Esophagus muscularis mucosa (tissue), 4 donors: ENCODE results near the gene PRR5. TPM values are rescaled to one million over a fixed set of nuclear protein-coding genes. Genes with fewer than 3 reads are reported as not detected.

Source experiments
- DNase-seq: peaks from one replicate; pipeline ENCODE4 v3.0.0-alpha.2; 2017; ENCODE audit errors: extremely low spot score
- H3K27ac ChIP-seq, 4 donors: fragments of 200-600 bp; sonication (generic); replicated peaks in 1 of 4; 1 replicate in 3 of 4; 2 replicates in 1 of 4; pipeline ENCODE4 v1.5.1; 2016 to 2019; ENCODE audit warnings: mild to moderate bottlenecking in 1 of 4
- H3K27me3 ChIP-seq, 4 donors: fragments of 200-600 bp; sonication (generic); one replicate each; pipeline versions ENCODE4 v1.5.1 to v1.6.0; 2016 to 2019
- H3K36me3 ChIP-seq, 4 donors: fragments of 200-600 bp; sonication (generic); one replicate each; pipeline ENCODE4 v1.5.1; 2016 to 2019
- H3K4me1 ChIP-seq, 4 donors: fragments of 200-600 bp; sonication (generic); one replicate each; pipeline ENCODE4 v1.5.1; 2016 to 2019
- H3K4me3 ChIP-seq, 4 donors: fragments of 200-600 bp; sonication (generic); 1 replicate in 2 of 4; 2 replicates in 2 of 4; pipeline ENCODE4 v1.5.1; 2016 to 2019; ENCODE audit warnings: mild to moderate bottlenecking in 4 of 4, moderate library complexity in 1 of 4
- H3K9me3 ChIP-seq, 4 donors: fragments of 200-600 bp; sonication (generic); 1 replicate in 3 of 4; 2 replicates in 1 of 4; pipeline ENCODE4 v1.5.1; 2016 to 2019
- EP300 ChIP-seq: sonication (generic); formaldehyde crosslinking; IDR thresholded peaks from one replicate; pipeline ENCODE4 v1.6.1; 2017; ENCODE audit warnings: antibody characterized with exemption
- POLR2A ChIP-seq: fragments of 450-650 bp; IDR thresholded peaks from one replicate; pipeline ENCODE4 v1.6.1; 2017; ENCODE audit warnings: antibody characterized with exemption, moderate library complexity, mild to moderate bottlenecking, low read depth
- POLR2AphosphoS5 ChIP-seq, 2 donors: sonication (generic); formaldehyde crosslinking; IDR thresholded peaks; one replicate each; pipeline ENCODE4 v1.6.1; 2017; ENCODE audit warnings: antibody characterized with exemption in 2 of 2
- WGBS: methylation state at CpG from one replicate; pipeline ENCODE4 v1.1.5; 2018; 5-methylcytosine and 5-hydroxymethylcytosine counted together
- intact Hi-C: fragments of 100-400 bp; cut with DNase I; formaldehyde crosslinking; loops from one replicate; pipeline ENCODE4 v1.15.1; 2023
- total RNA-seq, 4 donors: library from RNA; depleted of rRNA; stranded (reverse); fragments of >200 nt; gene quantifications; one replicate each; pipeline versions ENCODE4 v1.1.0 to v1.2.1, GENCODE V29; 2016
- TF ChIP-seq, protein P1 (sequence below), 3 experiments: fragments of 200-600 bp in 2 of 3; fragments of 450-650 bp in 1 of 3; sonication (generic) in 2 of 3; IDR thresholded peaks; one replicate each; pipeline ENCODE4 v1.5.1; 2017 to 2019; ENCODE audit warnings: antibody characterized with exemption in 3 of 3, mild to moderate bottlenecking in 2 of 3, moderate library complexity in 1 of 3

Gene PRR5
- total RNA-seq, 4 donors from 2014 or later = 5.6 to 16.6 (median 11.4) TPM

DNA sequence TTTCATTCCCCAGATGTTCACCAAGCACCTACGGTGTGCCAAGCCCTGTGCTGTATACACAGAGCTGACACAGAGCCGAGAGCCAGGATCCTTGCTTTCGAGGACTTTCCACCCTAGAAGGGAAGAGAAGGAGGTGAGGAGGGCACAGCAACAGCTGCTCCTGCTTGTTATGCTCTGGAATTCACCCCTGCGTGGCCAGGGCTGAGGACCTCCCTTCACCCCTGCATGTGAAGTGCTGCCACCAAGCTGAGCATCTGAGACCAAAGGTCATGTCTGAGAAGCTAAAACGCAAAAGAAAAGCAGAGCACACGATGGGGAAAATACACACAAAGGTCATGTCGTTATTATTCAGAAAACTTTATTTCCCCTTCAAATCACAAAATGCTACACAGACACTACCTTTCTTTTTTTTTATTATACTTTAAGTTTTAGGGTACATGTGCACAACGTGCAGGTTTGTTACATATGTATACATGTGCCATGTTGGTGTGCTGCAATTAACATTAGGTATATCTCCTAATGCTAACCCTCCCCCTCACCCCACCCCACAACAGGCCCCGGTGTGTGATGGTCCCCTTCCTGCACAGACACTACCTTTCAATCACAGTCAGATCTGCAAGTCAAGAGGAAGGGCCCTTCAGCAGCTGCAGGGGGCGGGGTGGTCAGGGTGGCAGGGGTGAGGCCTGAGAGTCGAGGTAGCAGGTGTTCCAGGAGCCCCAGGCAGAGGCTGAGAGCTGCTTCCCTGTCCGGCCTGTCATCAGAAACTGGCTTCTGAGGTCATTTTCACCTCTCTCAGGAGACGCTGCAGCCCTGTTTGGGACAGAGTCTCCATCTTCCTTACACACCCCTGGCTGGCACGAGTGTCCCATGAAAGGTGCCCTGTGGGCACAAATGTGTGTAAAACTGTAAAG, 40.1 kb upstream of the PRR5 start:
- 73% methylated on average over 10 of the region's 14 CpGs for WGBS
- H3K4me1 ChIP-seq = peaks cover 25 to 40% (median 32%) of the 10 kb centered on the region in 4 donors
- peak; percentile 77 for DNase-seq
- TF ChIP-seq POLR2AphosphoS5 (IDR thresholded peaks at IDR 0.05) (no peak), POLR2A (no peak), EP300 (no peak)
- intact Hi-C loops = no loop called here
- no peak overlapping the region for H3K27ac ChIP-seq
- H3K4me3 ChIP-seq = no peak overlapping the region
- H3K36me3 ChIP-seq = no peaks in the 10 kb centered on the region
- H3K27me3 ChIP-seq = peaks cover 0 to 25% (median 0%) of the 10 kb centered on the region in 4 donors
- no peaks in the 10 kb centered on the region for H3K9me3 ChIP-seq

DNA sequence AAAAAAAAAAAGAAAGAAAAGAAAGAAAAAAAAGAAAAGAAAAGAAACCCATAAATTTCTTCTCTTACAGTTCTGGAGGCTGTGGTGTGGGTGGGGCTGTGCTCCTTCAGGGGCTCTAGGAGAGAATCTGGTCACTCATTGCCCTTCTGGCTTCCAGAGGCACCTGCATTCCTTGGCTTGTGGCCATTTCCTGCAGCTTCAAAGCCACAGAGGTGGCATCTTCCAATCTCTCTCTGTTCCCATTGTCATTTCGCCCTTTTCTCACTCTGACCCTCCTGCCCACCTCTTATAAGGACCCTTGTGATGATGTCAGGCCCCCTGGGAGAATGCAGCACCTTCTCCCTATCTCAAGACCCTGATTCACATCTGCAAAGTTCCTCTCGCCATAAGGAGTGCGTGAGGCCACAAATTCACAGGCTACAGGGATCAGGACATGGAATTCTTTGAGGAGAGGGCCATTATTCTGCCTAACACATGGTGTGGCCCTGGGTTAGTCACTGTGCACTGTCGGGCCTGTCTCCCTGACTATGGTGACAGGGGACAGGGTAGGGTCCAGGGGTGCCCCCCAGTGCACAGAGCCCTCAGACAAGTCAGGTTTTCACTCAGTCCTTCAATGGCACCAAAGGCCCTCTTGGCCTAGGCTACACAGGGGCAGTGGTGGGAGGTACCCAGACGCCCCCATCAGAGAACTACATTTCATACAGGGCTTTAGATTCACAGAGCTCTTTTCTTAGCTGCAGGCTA, 38.6 kb upstream of the PRR5 start:
- TF ChIP-seq POLR2AphosphoS5 (IDR thresholded peaks at IDR 0.05) = no peak
- intact Hi-C loops = no loop called here
- DNase-seq = peak; percentile 66
- Histone ChIP-seq H3K9me3 (no peaks in the 10 kb centered on the region), H3K36me3 (no peaks in the 10 kb centered on the region), H3K27ac (no peak overlapping the region), H3K4me3 (no peak overlapping the region), H3K4me1 (peaks cover 20 to 42% (median 34%) of the 10 kb centered on the region in 4 donors), H3K27me3 (peaks cover 0 to 31% (median 0%) of the 10 kb centered on the region in 4 donors)
- WGBS = 89% methylated on average over 4 of the region's 5 CpGs

DNA sequence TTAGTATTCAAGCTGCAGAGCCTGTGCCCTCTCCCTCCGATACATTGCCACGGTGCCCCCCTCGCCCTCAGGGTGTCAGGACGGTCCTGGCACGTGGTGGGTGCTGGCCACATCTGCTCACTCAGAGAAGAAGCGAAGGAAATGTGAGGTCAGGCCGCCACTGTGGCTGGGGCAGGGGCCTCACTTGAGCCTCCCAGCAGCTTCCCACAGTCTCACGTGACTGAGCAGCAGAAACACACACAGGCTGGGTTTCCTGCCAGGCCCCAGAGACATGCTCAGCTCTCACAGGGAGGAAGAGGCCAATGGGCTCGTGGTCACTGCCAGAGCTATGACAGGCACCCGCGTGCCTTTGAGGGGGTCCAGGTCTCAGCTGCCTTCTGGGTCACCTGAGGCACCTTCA, 37.9 kb upstream of the PRR5 start:
- Histone ChIP-seq H3K36me3 (no peaks in the 10 kb centered on the region), H3K27ac (peak overlapping the region in 2 of 4 donors; percentile 19 to 25), H3K27me3 (peaks cover 0 to 35% (median 2%) of the 10 kb centered on the region in 4 donors), H3K4me1 (peaks cover 16 to 39% (median 33%) of the 10 kb centered on the region in 4 donors), H3K9me3 (no peaks in the 10 kb centered on the region), H3K4me3 (no peak overlapping the region)
- intact Hi-C loops = no loop called here
- peak; percentile 94 for DNase-seq
- WGBS = 46% methylated on average over 10 of the region's 11 CpGs
- TF ChIP-seq POLR2AphosphoS5 (IDR thresholded peaks at IDR 0.05) (peak in 1 of 2 donors; percentile 44), EP300 (no peak)

DNA sequence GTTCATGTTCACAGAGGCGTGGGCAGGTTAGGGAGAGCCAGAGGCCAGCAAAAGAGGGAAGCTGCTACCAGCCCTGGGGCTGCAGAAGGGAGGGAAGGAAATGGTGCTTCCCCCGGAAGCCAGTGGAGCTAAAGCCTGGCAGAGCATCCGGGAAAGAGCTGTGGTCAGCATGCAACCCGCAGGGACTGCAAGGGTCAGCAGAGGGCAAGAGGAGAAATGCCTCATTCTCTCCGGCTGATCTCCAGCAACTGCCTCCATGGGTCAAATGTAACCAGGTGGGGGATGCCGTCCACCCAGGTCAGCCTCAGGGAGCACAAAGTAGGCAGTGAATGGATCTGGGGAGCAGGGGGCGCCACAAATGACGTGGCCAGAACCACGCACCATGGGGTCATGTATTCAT, 36.9 kb upstream of the PRR5 start:
- Histone ChIP-seq H3K27ac (no peak overlapping the region), H3K9me3 (no peaks in the 10 kb centered on the region), H3K27me3 (peaks cover 0 to 45% (median 8%) of the 10 kb centered on the region in 4 donors), H3K36me3 (no peaks in the 10 kb centered on the region), H3K4me1 (peaks cover 15 to 41% (median 34%) of the 10 kb centered on the region in 4 donors), H3K4me3 (no peak overlapping the region)
- TF ChIP-seq POLR2AphosphoS5 (IDR thresholded peaks at IDR 0.05) (no peak), EP300 (no peak), POLR2A (no peak)
- TF ChIP-seq, protein P1, sequence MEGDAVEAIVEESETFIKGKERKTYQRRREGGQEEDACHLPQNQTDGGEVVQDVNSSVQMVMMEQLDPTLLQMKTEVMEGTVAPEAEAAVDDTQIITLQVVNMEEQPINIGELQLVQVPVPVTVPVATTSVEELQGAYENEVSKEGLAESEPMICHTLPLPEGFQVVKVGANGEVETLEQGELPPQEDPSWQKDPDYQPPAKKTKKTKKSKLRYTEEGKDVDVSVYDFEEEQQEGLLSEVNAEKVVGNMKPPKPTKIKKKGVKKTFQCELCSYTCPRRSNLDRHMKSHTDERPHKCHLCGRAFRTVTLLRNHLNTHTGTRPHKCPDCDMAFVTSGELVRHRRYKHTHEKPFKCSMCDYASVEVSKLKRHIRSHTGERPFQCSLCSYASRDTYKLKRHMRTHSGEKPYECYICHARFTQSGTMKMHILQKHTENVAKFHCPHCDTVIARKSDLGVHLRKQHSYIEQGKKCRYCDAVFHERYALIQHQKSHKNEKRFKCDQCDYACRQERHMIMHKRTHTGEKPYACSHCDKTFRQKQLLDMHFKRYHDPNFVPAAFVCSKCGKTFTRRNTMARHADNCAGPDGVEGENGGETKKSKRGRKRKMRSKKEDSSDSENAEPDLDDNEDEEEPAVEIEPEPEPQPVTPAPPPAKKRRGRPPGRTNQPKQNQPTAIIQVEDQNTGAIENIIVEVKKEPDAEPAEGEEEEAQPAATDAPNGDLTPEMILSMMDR (IDR thresholded peaks at IDR 0.05) = no peak
- intact Hi-C loops = no loop called here
- DNase-seq = no peak
- WGBS = 68% methylated on average over 9 of the region's 9 CpGs

DNA sequence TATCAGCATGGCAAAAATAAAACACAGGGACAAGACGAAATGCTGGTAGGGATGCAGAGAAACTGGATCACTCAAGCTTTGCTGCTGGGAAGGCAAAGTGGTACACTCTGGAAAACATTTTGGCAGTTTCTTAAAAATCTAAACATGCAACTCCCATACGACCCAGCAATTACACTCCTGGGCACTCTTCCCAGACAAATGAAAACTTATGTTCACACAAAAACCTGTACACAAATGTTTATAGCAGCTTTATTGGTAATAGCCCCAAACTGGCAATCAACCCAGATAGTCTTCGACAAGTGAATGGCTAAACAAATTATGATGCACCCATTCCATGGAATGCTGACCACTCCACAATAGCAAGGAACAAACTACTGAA, 35.8 kb upstream of the PRR5 start:
- H3K27me3 ChIP-seq = peaks cover 0 to 47% (median 11%) of the 10 kb centered on the region in 4 donors
- 47% methylated on average over 3 of the region's 3 CpGs for WGBS
- H3K4me3 ChIP-seq = no peak overlapping the region
- no peaks in the 10 kb centered on the region for H3K36me3 ChIP-seq
- H3K9me3 ChIP-seq = no peaks in the 10 kb centered on the region
- H3K4me1 ChIP-seq = peaks cover 15 to 41% (median 34%) of the 10 kb centered on the region in 4 donors
- TF ChIP-seq, protein P1 (IDR thresholded peaks at IDR 0.05) = no peak
- no peak for TF ChIP-seq POLR2AphosphoS5 (IDR thresholded peaks at IDR 0.05)
- no peak for TF ChIP-seq POLR2A
- no peak for TF ChIP-seq EP300
- no peak overlapping the region for H3K27ac ChIP-seq
- intact Hi-C loops = no loop called here
- no peak for DNase-seq

DNA sequence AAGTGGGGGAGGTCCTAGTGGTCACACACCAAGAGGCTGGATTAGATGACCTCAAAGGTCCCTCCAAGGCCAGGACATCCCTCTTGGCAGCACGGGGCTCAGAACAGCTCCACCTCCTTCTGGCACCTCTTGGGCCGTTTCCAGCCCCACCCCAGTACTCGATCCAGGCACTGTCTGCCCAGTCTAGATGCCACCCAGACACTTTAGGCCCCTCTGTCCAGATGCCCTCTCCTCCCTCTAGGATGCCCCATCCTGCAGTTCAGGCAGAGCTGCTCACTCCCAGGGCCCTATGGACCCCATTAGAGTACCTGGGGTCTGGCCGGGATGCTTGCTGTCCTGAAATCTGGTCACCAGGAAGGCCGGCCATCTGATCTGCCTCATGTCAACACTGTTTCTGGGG, 34.7 kb upstream of the PRR5 start:
- H3K4me3 ChIP-seq = no peak overlapping the region
- H3K27me3 ChIP-seq = peaks cover 0 to 54% (median 11%) of the 10 kb centered on the region in 4 donors

More for the DNA sequence above, 34.7 kb upstream of the PRR5 start:
- Histone ChIP-seq H3K27ac (peak overlapping the region in 1 of 4 donors; percentile 74), H3K9me3 (no peaks in the 10 kb centered on the region), H3K4me1 (peaks cover 15 to 41% (median 34%) of the 10 kb centered on the region in 4 donors), H3K36me3 (no peaks in the 10 kb centered on the region)
- WGBS = 85% methylated on average over 5 of the region's 5 CpGs
- intact Hi-C loops = no loop called here
- no peak for TF ChIP-seq POLR2A
- TF ChIP-seq POLR2AphosphoS5 (IDR thresholded peaks at IDR 0.05) = no peak
- TF ChIP-seq EP300 = no peak
- TF ChIP-seq, protein P1 (IDR thresholded peaks at IDR 0.05) = no peak
- no peak for DNase-seq
